NCI-H2107 (cell line): ENCODE measurements around the gene APBB2.

Experiments used
- DNase-seq: peaks from one replicate; lab custom pipeline; 2025; lab: John Stamatoyannopoulos, UW

The APBB2 gene

DNA sequence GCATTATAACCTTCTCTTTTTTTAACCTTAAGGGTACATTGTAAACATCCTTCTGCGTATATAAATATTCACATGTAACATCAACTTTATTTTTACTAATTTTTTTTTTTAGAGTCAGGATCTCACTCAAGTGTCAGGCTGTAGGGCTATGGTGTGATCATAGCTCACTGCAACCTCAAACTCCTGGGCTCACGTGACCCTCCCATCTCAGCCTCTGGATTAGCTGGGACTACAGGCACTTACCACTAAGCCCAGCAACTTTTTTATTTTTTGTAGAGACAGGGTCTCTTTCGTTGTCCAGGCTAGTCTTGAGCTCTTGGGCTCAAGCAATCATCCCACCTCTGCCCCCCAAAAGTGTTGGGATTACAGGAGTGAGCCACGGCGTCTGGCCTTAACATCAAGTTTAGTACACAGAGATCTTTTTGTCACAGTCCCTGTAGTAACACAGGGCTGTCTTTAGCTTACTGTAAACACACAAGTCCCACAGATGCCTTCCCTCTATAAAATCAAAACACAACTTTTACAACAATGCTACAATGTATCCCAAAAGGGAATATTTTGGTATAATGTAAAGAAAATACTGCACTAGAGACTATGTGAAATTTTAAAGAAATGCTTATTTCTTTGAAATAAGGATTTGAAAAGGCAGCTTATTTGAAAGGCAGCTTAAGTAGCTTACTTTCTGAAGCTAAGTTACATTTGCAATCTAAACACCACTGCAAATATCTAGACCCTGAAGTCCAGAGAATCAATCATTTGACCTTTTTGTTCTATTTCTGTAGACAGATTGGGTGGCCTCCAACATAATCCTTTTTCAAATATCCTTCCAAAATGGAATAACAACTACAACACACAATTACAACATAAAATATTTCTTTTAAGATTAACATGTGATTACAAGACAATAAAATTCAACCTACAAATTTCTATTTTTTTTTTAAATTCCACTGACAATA lies 116.0 kb downstream of the APBB2 start:
- no peak for DNase-seq

DNA sequence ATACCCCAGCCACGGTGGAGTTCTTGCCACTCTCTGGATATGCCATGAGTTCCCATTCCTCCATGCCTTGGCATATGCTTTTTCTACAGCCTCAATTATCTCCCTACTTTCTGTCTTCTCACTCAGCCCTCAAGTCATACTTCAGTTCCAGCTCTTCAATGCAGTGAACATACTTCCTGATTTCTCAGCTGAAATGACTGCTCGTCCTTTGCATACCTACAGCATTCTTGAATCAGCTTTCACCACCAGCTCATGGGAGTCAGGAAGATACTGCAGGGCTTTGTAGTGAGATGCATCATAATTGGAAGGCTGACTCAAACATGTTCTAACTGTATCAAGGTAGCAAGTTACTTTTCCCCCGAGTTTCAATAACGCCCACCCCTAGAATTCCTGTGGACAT lies 118.4 kb downstream of the APBB2 start:
- DNase-seq: no peak

DNA sequence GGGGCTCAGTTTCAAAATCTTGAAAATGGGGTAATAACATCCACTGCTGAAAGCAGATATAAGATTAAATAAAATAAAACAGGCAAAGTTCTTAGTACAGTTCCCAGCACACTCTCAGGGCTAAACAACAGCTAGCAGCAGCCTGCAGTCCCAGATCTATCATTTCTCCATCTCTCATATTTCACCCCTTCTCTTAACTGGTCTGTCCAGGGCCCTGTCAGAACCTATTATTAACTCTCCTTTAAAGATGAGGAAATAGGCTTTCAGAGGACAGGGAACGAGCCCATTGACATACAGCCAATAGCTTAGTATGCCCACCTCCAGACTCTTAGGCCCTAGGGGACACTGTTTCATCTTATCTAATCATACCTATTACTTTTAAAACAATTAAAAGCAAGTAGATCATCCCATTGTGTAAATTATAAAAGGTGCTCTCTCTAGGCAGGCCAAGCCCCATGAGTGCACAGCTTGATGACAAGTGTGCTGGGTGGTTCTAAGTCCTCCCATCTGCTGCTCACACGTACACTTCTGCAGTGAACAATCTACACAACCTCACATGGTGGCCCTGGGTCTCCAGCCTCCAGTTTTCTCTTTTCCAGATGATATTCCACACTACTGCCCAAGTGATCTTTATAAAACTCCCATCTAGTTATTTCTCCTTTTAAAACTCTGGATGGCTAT lies 119.0 kb downstream of the APBB2 start:
- no peak for DNase-seq

DNA sequence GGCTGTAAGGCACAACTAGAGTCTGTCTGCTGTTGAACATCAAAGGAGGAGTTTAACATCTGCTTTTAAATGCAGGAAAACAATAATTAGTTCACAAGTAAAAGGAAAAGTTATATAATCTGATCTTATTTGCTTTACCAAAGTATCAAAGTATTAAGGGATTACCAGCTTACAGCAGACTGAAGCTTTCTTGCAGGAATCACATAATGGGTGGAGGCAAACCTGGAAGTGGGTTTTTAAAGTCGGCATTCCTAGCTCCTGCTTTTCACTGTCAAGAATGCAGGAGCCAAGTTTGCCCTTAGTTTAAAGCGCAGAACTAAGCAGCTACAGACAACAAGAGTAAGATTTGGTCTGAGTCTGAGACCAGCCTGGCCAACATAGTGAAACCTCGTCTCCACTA lies 122.2 kb downstream of the APBB2 start:
- DNase-seq: no peak

DNA sequence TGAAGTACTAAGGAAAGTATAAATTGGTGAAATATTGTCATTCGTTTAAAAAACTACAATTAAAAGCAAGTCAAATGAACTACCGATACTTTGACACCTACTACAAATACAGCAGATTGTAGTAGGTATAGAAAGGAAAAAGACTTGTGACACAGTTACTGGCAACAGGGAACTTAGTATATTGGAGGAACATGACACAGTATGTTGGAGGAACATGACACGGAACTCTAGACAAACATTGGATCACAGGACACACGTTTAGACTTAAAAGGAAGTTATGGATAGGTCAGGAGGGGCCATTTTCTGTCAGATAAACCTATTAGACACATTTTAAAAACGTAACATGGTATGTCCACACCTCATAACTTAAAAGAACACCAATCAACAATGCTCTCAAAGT lies 132.5 kb downstream of the APBB2 start:
- no peak for DNase-seq

DNA sequence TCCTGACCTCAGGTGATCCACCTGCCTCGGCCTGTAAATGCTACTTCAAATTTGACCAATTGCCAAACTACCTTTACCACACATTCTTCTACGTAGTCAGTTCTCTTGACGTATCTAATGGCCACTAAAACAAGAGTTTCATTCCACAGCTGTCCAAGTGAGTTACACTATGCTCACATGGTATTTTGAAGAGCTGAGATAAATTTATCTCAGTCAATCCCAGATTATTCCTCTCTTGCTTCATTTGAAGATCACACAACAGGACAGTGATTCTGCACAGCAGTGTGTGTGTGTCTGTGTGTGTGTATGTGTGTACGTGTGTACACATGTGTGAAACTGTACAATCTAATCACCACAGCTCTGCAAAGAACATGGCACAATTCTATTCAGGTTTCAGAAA lies 133.4 kb downstream of the APBB2 start:
- no peak for DNase-seq

DNA sequence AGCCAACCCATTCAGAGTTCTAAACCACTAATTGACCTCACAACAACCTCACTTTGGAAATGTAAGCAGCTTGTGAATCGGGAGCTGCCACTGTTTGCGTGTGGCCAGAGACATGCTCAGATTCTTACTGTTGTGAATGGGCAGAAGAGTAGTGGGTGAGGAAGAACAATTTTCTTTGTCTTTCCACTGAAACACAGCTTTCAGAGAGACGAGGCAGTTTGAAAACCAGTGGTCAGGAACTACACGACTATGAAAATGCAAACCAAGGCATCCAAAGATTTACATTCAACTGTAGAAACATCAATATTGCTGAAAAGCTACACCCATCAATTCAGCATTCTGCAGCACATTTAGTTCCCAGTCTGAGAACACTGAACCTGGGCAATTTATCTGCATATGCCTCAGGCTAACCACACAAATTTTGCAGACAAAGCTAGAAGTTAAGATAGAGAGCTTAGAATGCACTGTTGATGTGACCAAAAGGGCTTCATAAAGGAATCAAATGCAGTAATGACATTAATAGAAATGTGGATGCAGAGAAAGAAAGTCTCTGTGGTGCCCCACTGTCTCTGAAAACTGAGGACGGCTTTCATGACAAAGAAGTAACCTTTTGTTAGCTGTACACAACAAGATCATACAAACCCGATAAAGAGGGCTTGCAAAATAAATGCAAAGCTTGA lies 134.3 kb downstream of the APBB2 start:
- DNase-seq: no peak

DNA sequence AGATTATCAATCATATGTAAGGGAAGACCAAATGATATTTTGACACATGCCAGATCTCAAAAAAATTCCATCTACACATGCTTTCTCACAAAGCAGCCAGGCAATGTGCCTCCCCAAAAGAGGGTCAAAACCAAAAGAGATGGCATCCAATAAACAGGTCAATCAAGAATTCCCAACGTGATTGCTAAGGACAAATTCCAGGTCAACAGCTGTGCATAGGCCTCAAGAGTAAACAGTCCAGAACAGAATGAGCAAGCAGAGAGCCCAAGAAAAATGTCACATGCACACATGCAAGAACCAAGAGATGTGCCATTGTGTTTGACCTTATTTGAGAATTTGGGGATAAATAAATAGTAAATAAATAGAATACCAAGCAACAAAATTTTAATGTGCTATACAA lies 136.7 kb downstream of the APBB2 start:
- DNase-seq: no peak

DNA sequence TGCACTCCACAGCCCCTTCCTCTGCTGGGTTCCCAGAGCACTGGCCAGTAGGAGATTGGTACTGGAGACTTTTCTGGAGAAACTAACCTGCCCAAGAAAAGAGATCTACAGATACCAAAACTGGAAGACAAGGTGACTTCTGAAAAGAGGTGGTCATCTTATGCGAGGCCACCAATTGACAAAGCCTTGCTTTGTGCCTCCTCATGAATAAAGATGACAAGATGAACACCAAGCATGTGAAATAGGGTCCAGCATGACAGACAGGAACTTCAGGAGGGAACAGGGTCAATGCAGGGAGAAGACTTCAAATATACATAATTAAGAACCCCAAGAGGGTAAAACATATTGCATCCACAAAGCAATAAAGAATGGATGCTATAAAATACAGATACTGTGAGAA lies 137.9 kb downstream of the APBB2 start:
- DNase-seq: no peak

DNA sequence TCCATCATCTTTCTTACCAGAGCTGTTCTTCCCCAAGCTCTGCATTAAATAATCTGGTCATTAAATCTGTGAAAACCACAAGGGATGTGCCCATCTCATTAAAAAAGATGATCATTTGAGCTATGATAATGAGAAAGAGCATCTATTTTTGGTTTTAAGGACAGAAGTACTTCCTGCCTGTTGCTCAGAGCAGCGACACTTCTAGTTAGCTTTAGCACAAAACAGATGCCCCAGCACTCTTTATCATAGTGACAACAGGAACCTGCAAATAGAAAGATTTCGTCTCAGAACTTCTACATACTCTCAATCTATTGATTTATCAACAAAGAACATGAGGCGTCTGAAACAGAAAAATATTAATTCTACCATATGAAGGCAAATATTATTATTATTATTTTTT lies 140.1 kb downstream of the APBB2 start:
- no peak for DNase-seq

DNA sequence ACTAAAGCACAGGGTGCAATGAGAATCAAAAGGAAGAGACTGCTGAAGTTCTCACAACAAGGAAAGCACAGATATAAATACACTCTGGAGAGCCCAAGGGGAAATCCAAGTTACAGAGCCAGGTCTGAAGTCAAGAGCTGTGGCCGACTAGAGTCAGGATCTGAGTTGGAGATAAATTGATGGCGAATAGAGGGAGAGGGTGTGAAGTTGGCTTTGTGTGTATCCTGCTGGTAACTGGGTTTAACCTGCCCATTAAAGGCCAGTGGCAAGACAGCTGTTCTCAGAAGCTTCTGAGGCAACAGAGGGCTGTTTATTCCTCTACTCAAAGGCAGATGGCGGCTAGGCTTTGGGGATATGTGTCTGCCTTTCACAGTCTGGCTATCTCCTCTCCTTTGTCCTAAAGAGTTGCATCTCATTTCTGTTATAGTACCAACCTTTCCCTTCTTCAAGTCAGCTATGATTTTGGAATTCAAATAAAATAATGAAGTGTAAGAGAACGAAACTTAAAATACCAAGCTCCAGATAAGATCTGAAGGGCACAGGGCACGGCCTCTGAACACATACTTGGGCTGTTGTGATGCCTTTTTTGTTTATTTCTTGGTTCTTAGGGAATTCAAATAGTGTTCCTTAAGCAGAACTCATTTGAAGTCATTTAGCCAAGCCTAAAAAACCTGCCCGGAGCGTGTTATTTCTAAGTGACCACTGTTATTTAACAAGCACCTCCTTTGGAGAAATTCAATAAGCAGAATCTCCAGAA lies 142.1 kb downstream of the APBB2 start:
- DNase-seq: no peak

DNA sequence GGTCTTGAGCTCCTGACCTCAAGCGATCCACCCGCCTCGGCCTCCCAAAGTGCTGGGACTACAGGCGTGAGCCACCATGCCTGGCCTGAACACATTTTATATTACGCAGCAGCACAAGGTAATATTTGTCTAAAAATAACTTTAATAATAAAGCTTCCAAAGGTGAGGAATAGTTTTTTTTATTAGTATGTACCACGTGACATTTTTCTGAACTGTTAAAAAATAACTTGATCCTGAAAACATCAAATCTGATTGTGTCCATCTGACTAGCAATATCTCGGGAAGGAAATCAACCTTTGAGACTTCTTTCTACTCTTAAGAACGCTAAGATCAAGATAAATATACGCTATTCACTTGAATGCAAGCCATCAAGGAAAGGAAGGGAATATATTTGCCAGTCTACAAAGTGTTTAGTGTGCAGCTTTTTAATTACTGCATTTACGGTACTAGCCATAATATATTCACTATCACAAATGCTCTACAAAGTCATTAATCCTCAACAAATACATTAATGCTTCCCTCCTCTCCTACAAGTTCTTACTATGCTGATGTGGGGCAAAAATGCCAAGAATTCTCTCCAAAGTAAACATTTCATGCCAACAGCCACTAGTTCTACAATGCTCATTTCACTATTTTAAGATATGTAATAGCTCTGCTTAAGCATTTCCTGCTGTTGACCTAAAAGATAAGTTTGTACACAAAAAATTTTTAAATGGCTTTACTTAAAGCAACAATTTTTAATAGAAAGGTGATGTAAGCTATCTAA lies 143.6 kb downstream of the APBB2 start:
- DNase-seq: no peak

DNA sequence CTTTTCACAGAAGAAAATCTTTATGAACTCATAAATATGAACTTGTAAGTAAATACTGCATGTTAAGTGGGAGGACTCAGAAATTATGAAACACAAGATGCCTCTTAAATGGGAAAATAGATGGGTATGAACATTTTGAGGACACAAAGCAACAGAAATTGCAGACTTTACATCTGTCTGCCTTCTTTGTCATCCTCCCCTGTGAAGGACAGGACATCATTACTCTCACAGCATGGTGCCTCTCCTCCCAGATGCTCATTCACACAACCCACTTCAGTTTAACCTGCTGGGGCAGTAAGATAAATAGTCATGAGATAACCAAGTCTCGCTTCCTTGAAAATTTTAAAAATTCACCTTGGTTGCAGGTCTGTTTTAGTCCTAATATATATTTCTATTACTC lies 144.5 kb downstream of the APBB2 start:
- peak; percentile 15 for DNase-seq

DNA sequence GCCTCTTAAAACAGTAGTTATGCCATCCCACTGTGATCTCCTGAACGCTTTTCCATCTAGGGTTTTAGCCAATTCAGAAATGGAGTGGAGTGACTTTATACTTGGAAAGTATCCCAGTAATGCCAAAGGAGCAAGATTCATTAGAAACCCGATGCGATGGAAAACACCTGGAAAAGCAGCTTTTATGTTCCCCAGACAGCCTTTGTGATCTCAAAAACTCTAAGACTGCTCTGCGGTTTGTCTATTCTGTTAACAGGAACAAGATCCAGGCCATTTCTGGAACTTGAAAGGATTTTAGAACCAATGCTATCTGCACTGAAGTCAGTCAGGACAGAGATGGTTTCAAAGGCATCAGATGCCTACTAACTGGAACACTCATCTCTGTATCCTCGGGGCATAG lies 145.1 kb downstream of the APBB2 start:
- peak; percentile 4 for DNase-seq

DNA sequence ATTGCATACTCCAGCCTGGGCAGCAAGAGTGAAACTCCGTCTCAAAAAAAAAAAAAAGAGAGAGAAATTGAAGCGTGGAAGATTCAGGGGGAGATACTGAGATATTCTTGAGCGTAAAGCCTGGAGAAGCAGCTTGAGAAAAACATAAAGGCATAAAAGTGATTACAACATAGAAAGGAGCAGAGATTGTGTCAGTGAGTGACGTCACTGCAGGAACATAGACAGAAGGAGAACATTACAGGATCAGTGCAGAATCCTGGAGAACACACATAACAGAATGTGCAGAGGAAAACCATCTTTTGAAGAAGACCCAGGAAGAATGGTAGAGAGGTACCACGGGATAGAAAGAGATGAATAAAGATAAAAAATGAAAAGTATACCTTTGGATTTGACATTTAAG lies 147.0 kb downstream of the APBB2 start:
- no peak for DNase-seq

DNA sequence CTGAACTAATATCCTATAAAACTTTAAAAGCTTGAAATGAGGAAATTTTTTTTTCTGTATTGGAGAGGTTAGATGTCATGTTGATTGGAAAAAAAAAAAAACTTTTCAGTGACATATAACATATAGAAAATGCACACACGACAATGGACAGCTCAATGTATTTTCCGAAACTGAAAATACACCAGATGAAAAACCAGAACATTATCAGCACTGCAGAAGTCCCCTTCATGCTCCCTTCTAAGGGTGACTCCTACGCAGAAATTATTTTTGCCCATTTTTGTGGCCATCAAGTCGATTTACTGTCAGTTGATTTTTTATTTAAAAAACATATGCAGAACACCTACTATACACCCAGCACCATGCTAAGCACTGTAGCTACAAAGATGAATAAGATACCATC lies 148.3 kb downstream of the APBB2 start:
- no peak for DNase-seq

DNA sequence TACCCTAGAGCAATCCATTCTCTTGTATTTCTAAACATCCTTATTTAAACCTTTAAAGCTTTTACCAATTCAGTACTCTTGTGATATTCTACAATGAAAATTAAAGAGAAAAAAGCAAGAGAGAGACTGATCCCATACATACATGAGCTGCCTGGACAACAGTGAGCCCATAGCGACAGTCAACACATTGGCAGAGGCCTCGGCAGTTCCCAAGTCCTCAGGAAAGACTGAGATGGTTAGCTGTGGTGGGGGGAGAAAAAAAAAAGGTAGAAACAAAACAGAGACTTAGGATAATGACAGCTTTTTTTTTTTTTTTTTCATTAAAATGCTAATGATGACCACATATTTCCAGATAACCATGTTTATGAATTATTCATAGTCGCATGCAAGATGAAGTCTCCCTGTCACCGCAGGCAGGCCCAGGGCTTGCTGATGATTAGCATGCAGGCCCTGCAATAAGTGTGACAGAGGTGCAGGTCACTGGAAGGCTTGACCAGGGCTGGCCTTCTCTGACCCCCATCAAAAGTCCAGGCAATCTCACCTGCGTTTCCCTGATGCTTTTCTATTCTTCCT lies 148.8 kb downstream of the APBB2 start:
- DNase-seq: no peak

DNA sequence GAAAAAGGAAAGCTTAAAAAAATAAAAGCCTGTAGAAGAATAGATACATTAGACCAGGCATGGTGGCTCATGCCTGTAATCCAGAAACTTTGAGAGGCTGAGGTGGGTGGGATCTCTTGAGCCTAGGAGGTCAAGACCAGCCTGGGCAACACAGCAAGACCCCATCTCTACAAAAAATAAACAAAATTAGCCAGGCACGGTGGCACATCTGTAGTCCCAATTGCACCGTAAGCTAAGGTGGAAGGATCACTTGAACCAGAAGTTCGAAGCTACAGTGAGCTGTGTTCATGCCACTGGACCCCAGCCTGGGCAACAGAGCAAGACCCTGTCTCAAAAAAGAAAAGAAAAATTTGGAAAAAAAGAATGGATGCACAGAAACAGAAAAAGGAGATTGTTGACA lies 149.4 kb downstream of the APBB2 start:
- DNase-seq: no peak

DNA sequence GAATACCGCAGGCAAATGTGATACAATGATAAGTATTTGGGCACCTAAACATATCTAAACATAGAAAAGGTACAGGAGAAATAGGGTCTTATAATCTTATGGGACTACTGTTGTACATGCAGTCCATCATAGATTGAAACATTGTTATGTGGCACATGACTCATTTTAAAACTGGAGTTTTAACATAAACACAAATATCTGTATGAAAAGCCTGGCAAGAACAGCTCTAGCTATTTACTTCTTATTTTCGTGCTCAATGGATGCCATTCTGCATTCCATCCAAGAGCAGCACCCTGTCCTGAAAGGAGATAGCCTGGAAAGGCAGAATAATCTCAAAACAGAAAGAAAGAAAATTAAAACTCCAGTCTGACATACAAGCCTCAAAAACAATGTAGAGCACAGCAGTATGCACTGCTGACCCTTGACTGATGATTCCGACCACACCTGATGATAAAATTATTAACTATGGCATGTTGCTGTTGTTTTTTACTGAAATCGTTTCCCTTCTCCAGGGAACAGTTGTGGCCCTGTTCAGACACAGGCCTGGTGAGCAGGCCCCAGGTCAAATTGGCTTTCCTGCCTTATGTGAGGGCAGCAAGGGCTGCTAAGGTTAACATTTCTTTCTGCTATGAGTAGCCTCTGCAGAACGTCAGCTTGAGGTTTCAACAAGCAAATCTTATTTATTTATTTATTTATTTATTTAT lies 152.7 kb downstream of the APBB2 start:
- DNase-seq: no peak
